SK-N-MC (cell line): ENCODE data around the gene NT5DC3.

Experiments
- DNase-seq: peaks from one replicate; pipeline ENCODE4 v3.0.0-alpha.2; 2011; ENCODE audit warnings: low read depth, low spot score
- H3K27ac ChIP-seq: fragments of 200-600 bp; sonication (generic); 2 replicates; pipeline ENCODE4 v1.5.1; 2016; ENCODE audit warnings: mixed run types
- H3K36me3 ChIP-seq: fragments of 200-600 bp; sonication (generic); 2 replicates; pipeline ENCODE4 v1.6.1; 2017; ENCODE audit warnings: antibody characterized with exemption, low read length, mixed read lengths; ENCODE audit not compliant: insufficient read depth
- H3K4me3 ChIP-seq: fragments of 200-600 bp; sonication (generic); 2 replicates; pipeline ENCODE4 v1.5.1; 2016
- H3K9ac ChIP-seq: fragments of 200-600 bp; sonication (generic); 2 replicates; pipeline ENCODE4 v1.8.0; 2017; ENCODE audit warnings: mixed run types, mixed read lengths; ENCODE audit not compliant: insufficient read length
- H3K9me3 ChIP-seq: fragments of 200-600 bp; sonication (generic); 2 replicates; pipeline ENCODE4 v1.6.1; 2017; ENCODE audit warnings: low read depth, mild to moderate bottlenecking, antibody characterized with exemption, low read length, moderate library complexity, mixed read lengths
- EZH2 ChIP-seq: fragments of 200-600 bp; sonication (generic); IDR thresholded peaks from one replicate; pipeline ENCODE4 v1.6.1; 2017; ENCODE audit warnings: antibody characterized with exemption
- FOXP2 ChIP-seq: optimal IDR thresholded peaks from 2 replicates; pipeline ENCODE3; 2011; ENCODE audit warnings: mild to moderate bottlenecking, moderate library complexity; ENCODE audit not compliant: insufficient read depth; ENCODE audit errors: extremely low read length, control extremely low read depth
- POLR2AphosphoS5 ChIP-seq: IDR thresholded peaks from 2 replicates; pipeline ENCODE4 v1.6.1; 2012; ENCODE audit warnings: mild to moderate bottlenecking, low read depth, low read length, borderline replicate concordance

NT5DC3 gene

GRCh38 chr12:103850429-103850828, 9.4 kb upstream of the NT5DC3 start:
- no peak for DNase-seq
- H3K9me3 ChIP-seq: no peaks in the 10 kb centered on the region
- H3K9ac ChIP-seq: no peak overlapping the region
- TF ChIP-seq EZH2: no peak
- no peak for TF ChIP-seq FOXP2
- no peak for TF ChIP-seq POLR2AphosphoS5
- H3K36me3 ChIP-seq: no peaks in the 10 kb centered on the region
- H3K27ac ChIP-seq: no peak overlapping the region
- H3K4me3 ChIP-seq: no peak overlapping the region

- H3K4me3 ChIP-seq: no peak overlapping the region
- H3K36me3 ChIP-seq: no peaks in the 10 kb centered on the region
- H3K9ac ChIP-seq: no peak overlapping the region
- H3K9me3 ChIP-seq: no peaks in the 10 kb centered on the region
- DNase-seq: no peak
- H3K27ac ChIP-seq: no peak overlapping the region
- TF ChIP-seq EZH2 (no peak), FOXP2 (no peak), POLR2AphosphoS5 (no peak)
Measured at GRCh38 chr12:103848917-103849491, 8.0 kb upstream of the NT5DC3 start.

- Histone ChIP-seq H3K4me3 (no peak overlapping the region), H3K9ac (no peak overlapping the region), H3K9me3 (no peaks in the 10 kb centered on the region), H3K36me3 (no peaks in the 10 kb centered on the region), H3K27ac (no peak overlapping the region)
- DNase-seq: no peak
- TF ChIP-seq FOXP2 (no peak), POLR2AphosphoS5 (no peak), EZH2 (no peak)
Measured at GRCh38 chr12:103848143-103848542, 7.1 kb upstream of the NT5DC3 start.

DNA sequence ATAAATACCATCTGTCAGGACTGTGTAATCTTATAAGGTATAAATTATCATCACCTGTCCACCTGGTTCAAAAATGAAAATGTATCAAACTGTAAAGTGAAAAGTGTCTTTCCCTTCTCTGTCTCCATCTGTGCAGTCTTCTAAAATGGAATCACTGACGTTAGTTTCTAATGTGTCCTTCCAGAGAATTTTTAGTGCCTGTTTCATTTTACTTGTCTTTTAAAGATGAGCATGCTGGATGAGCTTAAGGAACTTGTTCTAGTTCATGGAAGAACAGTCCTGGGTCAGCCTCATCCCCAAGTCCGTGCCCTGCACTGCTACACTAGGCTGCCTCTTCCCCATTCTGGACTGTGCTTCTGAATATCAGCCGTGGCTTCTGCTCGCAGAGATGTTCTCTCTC, 5.4 kb upstream of the NT5DC3 start:
- no peak for TF ChIP-seq EZH2
- TF ChIP-seq FOXP2: no peak
- no peak for TF ChIP-seq POLR2AphosphoS5
- no peaks in the 10 kb centered on the region for H3K36me3 ChIP-seq
- no peaks in the 10 kb centered on the region for H3K9me3 ChIP-seq
- H3K9ac ChIP-seq: no peak overlapping the region
- H3K27ac ChIP-seq: no peak overlapping the region
- H3K4me3 ChIP-seq: no peak overlapping the region
- no peak for DNase-seq

DNA sequence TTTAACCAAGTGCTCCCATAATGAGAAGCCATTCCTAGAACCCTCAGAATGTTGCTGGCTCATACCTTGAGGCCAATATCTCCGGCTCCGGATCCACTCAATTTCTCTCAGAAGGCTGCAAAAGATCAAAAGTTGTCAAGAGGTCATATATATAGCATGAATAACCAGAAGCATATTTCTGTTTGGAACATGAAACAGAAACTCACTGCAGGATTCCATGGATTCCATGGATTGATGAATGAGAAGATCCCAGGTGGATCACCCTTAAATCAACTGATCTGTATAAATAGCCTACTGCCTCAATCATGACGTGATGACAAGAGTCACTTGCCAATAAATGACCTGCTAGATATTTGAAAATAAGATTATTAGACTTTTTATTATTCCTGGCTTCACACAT, 3.3 kb upstream of the NT5DC3 start:
- no peak overlapping the region for H3K4me3 ChIP-seq
- no peak overlapping the region for H3K9ac ChIP-seq
- H3K9me3 ChIP-seq: no peaks in the 10 kb centered on the region
- DNase-seq: no peak
- no peaks in the 10 kb centered on the region for H3K36me3 ChIP-seq
- no peak for TF ChIP-seq EZH2
- no peak for TF ChIP-seq FOXP2
- TF ChIP-seq POLR2AphosphoS5: no peak
- H3K27ac ChIP-seq: no peak overlapping the region

DNA sequence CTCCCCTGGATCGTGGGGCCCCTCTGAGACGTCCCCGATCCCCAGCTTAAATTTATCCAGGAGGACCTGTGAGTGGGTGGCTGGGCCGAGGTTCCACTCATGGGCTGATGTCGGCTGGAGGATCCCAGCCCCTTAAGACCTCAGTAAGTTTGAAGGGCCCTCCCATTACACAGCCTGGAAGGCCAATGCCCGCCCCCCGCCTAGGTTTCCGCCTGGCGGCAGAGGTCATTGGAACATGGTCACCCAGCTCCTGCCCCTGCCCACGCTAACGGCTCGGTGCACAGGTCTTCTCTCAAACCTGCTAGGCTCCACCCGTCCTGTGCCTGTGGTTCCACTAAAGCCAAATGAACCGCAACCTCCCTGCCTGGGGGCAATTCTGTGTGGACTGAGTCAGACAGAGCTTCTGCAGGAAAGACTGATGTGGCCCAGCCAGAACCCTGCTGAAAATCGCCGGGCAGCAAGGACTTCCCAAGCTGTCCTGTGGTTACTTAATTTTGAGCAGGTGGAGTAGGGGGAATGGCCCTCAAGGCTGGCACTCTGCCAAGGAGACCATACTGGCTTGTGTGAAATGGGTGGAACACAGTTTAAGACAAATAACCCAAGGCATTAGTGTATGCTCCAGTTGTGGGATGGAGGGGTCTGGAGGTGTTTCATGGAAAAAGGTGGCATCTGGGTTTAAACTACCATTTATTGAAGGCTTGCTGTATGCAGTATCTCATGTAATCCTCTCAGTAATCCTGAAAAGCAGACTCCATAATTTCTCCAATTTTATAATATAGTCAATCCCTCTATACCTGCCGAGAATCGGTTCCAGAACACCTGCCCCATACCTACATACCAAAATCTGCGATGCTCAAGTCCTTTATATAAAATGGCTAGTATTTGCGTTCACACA, 903 bp upstream of the NT5DC3 start:
- no peak overlapping the region for H3K27ac ChIP-seq
- no peak overlapping the region for H3K9ac ChIP-seq
- H3K9me3 ChIP-seq: no peaks in the 10 kb centered on the region
- peak overlapping the region; percentile 89 for H3K4me3 ChIP-seq
- DNase-seq: no peak
- H3K36me3 ChIP-seq: no peaks in the 10 kb centered on the region; the same call in 1 of the 2 replicates
- TF ChIP-seq EZH2 (no peak), FOXP2 (no peak), POLR2AphosphoS5 (no peak)

DNA sequence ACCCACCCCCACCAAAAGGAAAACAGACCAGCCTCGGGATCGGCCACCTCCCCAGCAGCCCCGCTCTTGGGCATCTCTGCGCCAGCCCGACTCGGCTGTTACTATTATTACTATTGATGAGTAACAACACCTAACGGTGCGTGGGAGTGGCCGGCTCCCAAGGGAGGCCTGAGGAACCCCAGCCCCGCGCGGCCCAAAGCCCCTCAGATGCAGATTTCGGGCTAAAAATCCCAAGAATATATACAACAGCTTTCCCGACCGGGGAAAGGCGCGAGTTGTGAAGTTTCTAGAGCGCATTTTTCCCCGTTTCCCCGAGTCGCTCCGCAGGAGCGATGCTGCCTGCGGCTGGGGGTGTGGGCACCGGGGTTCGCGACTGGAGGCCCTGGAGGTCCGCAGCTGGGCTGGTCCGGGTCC, 565 bp downstream of the NT5DC3 start:
- H3K9me3 ChIP-seq: no peaks in the 10 kb centered on the region
- no peak for DNase-seq
- no peaks in the 10 kb centered on the region; the same call in 1 of the 2 replicates for H3K36me3 ChIP-seq
- no peak for TF ChIP-seq EZH2
- TF ChIP-seq FOXP2: no peak
- TF ChIP-seq POLR2AphosphoS5: no peak
- H3K27ac ChIP-seq: no peak overlapping the region
- peak overlapping the region; percentile 86 for H3K9ac ChIP-seq
- peak overlapping the region; percentile 89 for H3K4me3 ChIP-seq

DNA sequence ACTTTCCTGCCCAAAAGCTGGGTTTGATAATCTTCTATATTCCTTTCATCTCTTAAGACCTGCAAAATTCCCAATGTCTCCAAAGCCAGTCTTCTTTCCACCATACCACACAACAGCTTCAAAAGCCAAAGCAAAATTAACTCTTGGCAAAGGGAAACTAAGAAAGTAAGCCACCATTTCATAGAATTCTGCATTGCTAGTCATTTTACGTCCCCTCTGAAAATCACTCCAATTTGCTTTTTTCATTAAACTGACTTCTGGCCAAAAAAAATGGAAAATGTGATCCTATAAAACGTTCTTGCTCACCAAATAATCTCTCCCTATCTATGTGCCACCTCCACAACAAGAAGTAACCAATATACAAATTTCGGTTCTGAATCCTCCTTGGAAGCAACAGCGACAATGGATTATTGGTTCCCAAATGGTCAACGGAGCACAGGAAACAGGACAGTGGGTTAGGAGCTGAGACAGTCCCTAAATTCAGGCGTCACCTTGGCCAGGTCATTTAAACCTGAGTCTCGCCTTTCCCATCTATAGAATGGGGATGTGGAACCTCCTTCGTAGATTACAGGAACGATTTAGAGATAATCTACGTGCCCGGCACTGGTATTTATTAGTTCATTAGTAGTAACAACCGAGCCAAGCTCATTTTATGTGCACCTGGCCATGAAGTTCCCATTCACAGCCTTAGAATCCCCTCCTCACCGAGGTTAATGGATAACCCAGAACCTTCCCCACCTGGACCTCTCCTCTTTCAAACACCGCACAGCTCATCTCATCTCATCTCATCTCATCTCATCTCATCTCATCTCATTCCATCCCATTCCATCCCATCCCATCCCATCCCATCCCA, 1.2 kb downstream of the NT5DC3 start:
- Histone ChIP-seq H3K36me3 (no peaks in the 10 kb centered on the region; the same call in 1 of the 2 replicates), H3K9me3 (no peaks in the 10 kb centered on the region), H3K4me3 (peak overlapping the region; percentile 89), H3K9ac (no peak overlapping the region), H3K27ac (no peak overlapping the region)
- no peak for DNase-seq
- TF ChIP-seq EZH2 (no peak), FOXP2 (no peak), POLR2AphosphoS5 (no peak)
